CD1c-positive myeloid dendritic cell (primary cell): Measurements from ENCODE around the gene ALG9.
A peak's percentile ranks its signal among the peaks of the same experiment; 100 is the strongest.
"Not testable (repeated sequence)": the region's sequence is repeated elsewhere in the genome, so short reads cannot be mapped to it uniquely, and the experiment has no call there.

Experiments
- DNase-seq: peaks from one replicate; pipeline ENCODE4 v3.0.0-alpha.2; 2016; ENCODE audit errors: extremely low spot score

Gene ALG9

DNA sequence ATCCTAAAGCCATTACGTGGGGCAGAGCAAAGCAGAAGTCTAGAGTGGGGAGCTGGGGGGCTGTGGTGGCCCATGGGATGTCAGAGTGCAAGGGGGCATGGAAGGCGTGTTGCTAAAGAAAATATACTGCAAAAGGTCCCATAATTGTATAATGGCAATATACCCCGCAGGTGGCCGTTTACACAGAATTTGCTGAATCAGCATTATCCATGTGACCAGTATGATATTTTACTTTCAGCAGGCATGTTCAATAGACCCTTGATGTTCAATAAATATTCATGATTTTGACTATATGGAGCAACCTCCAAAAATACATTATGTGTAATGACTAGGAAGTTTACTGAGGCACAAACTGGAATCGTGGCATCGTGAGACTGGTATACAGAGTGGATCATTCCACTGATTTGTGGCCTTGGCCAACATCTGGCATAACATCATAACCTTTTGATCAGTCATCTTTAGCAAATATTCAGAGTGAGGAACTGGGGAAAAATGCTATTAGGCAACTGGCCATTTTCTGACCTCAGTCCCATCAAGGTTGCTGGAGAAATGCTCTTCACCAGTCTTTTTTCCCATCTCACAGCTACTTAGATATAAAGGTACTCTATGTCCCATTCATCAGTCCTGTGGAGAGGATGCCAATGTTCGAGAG lies 75.9 kb downstream of the ALG9 start:
- no peak for DNase-seq

GRCh38 chr11:111793863-111794262 lies 77.5 kb downstream of the ALG9 start:
- DNase-seq, result no peak

GRCh38 chr11:111792955-111793500 lies 78.4 kb downstream of the ALG9 start:
- DNase-seq, result no peak

DNA sequence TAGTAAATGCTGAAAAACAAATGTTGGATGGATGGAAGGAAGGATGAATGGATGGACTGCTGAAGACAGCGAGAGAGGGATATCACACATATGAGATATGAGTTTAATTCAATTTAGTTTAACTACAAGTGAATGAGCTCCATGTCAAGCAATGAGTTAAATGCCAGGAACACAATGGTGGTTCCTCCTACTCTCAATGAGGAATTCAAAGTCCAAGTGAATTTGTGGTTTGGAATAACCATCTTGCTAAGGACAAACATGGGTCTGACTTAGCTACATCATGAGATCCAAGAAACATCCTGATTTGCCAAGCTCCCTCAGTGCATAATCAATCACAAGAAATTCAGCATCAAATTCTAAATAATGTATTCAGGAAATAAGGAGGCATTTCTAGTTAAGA lies 79.1 kb downstream of the ALG9 start:
- no peak for DNase-seq

DNA sequence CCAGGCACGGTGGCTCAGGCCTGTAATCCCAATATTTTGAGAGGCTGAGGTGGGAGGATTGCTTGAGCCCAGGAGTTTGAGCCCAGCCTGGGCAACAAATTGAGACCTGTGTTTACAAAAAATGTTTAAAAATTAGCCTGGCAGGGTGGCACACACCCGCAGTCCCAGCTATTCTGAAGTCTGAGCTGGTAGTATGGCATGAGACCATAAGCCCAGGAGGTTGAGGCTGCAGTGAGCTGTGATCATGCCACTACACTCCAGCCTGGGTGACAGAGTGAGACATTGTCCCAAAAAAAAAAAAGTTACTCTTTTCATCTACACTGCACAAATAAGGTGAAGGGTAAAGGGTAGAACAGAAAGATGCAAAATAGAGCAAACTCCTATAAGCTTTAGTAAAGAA lies 82.9 kb downstream of the ALG9 start:
- no peak for DNase-seq

- DNase-seq, result no peak
These were observed 83.3 kb downstream of the ALG9 start for GRCh38 chr11:111788051-111788450.

DNA sequence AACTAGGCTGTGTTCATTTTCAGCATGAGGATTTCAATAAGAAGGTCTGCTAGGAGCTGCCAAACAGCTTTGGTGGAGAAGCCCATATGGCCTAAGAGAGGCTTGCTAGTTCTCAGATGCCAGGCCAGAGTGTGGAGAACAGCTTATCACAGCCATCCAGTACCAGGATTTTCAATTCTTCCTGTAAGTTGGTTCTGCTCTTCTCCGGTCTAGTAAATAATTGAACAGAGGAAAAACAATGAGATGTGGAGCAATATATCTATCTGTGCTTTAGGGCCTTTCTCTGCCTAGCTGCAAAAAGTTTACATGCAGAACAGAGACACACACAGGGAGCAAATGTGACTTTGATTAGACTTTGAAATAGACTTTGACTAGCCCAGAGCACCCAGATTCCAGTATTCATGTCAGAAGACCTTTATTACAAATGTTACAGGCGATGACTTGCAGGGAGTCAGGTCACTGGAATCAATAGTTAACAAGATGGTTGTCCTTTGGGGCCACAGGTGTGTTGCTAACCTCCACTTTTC lies 85.4 kb downstream of the ALG9 start:
- DNase-seq, result no peak

GRCh38 chr11:111785076-111785475 lies 86.3 kb downstream of the ALG9 start:
- no peak for DNase-seq

DNA sequence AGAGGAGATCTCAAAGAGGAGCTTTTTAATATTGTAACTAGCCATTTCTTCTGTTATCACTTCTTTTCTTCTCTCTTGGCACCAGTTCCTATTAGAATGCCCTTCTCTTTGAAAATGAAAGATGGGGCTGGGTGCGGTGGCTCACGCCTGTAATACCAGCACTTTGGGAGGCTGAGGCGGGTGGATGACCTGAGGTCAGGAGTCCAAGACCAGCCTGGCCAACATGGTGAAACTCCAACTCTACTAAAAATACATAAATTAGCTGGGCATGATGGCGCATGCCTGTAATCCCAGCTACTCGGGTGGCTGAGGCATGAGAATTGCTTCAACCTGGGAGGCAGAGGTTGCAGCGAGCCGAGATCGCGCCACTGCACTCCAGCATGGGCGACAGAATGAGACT lies 87.1 kb downstream of the ALG9 start:
- not testable (repeated sequence) for DNase-seq

DNA sequence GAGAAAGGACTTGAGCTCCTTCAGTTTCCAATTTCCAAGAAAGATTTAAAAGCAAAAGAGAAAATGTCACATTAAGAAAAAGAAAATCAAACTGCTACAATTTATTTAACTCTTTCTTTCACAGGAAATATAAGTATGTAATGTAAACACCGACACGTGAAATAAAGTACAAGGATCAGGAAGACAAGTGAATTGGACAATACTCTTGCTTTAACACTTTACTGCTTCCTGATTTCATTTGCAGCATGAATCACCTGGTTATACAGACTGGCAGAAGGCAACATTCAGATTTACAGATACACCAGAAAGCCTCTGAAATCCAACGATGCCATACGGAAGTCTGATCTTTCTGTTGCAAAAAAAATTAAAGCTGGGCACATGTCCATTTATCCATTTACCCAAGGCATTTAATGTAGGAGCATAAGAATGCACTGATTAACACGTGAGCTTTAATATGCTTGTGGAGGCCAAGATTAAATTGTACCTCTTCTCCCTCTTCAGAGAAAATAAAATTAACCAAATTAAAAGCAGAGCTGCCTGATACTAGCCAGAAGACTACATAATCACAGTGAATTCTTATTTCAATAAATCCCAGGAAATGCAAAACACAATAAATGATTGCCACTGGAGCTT lies 89.2 kb downstream of the ALG9 start:
- no peak for DNase-seq

- DNase-seq, result no peak
These were observed 92.3 kb downstream of the ALG9 start for GRCh38 chr11:111779118-111779517.

DNA sequence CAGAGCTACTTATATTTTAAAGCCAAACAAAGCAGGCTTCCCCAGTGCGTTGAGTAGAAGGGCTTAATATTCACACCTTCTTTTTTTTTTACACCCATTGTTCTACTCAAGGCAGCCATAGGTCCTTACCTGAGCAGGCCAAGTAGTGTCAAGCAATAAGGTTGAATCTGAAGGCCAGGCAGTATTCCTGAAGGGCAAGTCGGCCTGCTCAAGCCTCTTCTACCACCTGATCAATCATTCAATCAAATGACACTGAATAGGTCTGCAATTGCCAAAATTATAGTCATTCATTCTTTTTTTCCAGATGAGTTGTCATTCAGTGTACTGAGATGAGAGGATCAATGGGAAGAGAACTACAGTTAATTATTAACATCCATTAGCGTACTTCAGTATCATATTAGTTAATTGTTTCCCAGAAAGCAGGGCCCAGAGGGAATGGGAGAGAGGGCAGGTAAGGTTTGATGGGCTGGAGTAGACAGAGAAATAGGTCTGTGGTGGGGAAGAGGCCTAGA lies 93.3 kb downstream of the ALG9 start:
- no peak for DNase-seq

GRCh38 chr11:111777094-111778046 lies 94.0 kb downstream of the ALG9 start:
- peak; percentile 68 for DNase-seq

- no peak for DNase-seq
These were observed 94.8 kb downstream of the ALG9 start for GRCh38 chr11:111776398-111777093.

DNA sequence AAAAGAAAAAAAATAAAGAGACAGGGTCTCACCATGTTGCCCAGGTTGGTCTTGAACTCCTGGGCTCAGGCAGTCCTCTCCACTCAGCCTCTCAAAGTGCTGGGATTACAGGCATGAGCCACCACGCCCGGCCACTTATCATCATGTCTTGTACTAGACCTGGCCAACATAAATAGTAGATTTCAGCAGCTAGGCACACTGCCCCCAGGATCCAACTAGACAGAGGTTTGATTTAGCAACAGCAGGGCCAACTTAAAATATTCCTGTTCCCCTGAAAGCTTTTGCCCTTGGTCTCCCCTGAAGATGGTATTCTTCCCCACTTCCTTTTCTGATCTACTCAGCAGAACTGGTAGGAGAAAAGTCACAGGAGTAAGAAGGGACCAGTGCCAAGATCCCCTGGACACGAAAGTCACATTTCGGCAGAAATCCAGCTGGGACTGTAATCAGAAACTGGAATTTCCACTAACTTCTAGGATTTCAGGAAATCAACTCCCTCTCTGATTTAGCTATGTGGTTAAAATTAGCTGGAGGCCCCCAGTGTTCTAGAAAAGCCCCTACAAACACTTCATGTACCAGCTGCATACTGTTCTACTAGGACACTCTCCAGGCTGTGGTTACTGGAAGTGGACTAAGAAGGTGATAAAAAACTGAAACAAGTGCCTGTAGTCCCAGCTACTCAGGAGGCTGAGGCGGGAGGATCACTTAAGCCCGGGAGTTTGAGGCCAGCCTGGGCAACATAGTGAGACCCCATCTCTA lies 96.2 kb downstream of the ALG9 start:
- DNase-seq, result no peak

DNA sequence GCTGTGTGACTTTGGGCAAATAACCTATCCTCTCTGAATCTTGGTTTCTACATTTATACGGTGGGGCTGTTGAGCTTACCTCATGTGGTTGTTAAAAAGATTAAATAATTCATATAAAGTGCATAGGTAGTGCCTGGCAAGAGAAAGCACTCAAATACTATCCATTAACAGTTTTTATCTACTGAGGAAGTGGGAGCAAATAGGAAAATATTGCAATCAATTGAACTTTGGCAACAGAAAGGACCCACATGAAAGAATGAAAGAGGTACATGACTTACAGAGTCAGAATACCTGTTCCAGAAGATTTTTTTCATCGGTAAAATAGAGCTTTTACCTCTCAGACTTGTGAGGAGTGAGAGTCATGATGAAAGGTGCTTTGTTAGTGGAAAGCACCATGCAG lies 98.8 kb downstream of the ALG9 start:
- no peak for DNase-seq

DNA sequence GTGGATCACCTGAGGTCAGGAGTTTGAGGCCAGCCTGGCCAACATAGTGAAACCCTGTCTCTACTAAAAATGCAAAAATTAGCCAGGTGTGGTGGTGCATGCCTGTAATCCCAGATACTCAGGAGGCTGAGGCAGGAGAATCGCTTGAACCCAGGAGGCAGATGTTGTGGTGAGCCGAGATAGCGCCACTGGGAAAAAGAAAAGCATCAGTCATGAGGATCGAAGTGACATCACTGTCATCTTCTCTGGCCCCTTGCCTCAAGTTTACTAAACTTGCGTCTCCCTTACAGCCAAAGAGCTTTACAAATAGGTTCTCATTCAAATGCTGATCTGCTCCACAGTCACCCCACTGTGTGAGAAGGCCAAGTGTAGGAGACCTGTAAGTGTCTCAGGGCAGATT lies 100.2 kb downstream of the ALG9 start:
- DNase-seq, result not testable (repeated sequence)

- DNase-seq, result no peak
These were observed 100.7 kb downstream of the ALG9 start for GRCh38 chr11:111770581-111771134.

DNA sequence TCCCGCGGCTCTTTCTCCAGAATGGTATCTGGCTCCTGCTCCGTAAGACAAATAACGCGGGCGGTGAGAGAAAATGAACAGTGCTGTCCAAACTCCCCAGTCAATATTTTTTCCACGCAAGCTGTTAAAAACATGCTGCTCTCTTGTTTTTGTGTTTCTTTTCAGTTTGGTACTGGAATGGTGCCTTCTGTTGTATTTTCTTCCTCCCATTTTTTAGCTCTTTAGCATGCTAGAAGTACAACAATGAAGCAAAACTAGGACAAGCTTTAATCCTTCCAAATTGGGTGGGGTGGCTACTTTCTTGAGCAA lies 104.6 kb downstream of the ALG9 start:
- DNase-seq, result no peak
